WTC11 (cell line): Measurements from ENCODE around the gene ZNF639. TPM values are rescaled to one million over a fixed set of nuclear protein-coding genes. Genes with fewer than 3 reads are reported as not detected.

Experiments
- ATAC-seq: fragments of 200-7000 bp; cut with Tn5 transposase; 2 replicates; pipeline ENCODE4 v1.10.0; 2021; ENCODE audit warnings: mild to moderate bottlenecking, moderate library complexity
- CTCF ChIA-PET: fragments of 300-600 bp; sonication (Branson Sonifier 250); formaldehyde crosslinking; loops from one replicate; lab custom pipeline; 2021; ENCODE audit warnings: antibody characterized with exemption; lab: Charles Lee
- POLR2A ChIA-PET: fragments of 350-600 bp; sonication (Branson Sonifier 250); formaldehyde crosslinking; loops from one replicate; lab custom pipeline; 2021; ENCODE audit warnings: antibody characterized with exemption; lab: Charles Lee
- DNase-seq: peaks from one replicate; pipeline ENCODE4 v3.0.0; 2021; ENCODE audit warnings: low spot score
- H3K27ac Mint-ChIP-seq: 2 replicates; pipeline ENCODE4 v1.8.0; 2021; ENCODE audit warnings: mixed read lengths
- H3K27me3 Mint-ChIP-seq: 2 replicates; pipeline ENCODE4 v1.8.0; 2021; ENCODE audit warnings: low read depth, mild to moderate bottlenecking, moderate library complexity, mixed read lengths
- H3K36me3 Mint-ChIP-seq: 2 replicates; pipeline ENCODE4 v1.8.0; 2021; ENCODE audit warnings: mixed read lengths
- H3K4me1 Mint-ChIP-seq: 2 replicates; pipeline ENCODE4 v1.8.0; 2022; ENCODE audit warnings: mixed read lengths
- H3K4me3 Mint-ChIP-seq: 2 replicates; pipeline ENCODE4 v1.8.0; 2021; ENCODE audit warnings: mild to moderate bottlenecking, moderate library complexity, mixed read lengths
- H3K9me3 Mint-ChIP-seq: 2 replicates; pipeline ENCODE4 v1.8.0; 2021; ENCODE audit warnings: mixed read lengths
- AR ChIP-seq: fragments of 250-450 bp; sonication (Bioruptor Pico); IDR thresholded peaks from 2 replicates; pipeline ENCODE4 v1.9.0; 2021; ENCODE audit warnings: mild to moderate bottlenecking
- ARID4B ChIP-seq: sonication (generic); formaldehyde crosslinking; IDR thresholded peaks from 2 replicates; pipeline ENCODE4 v1.8.0; 2023; ENCODE audit warnings: missing genetic modification reagents, mild to moderate bottlenecking, borderline replicate concordance
- CREB1 ChIP-seq: sonication (generic); formaldehyde crosslinking; IDR thresholded peaks from 2 replicates; pipeline ENCODE4 v1.8.0; 2023; ENCODE audit warnings: mild to moderate bottlenecking, missing genetic modification reagents
- E2F1 ChIP-seq: sonication (generic); formaldehyde crosslinking; IDR thresholded peaks from 2 replicates; pipeline ENCODE4 v1.8.0; 2022; ENCODE audit warnings: mild to moderate bottlenecking, missing genetic modification reagents
- FOXP1 ChIP-seq: sonication (generic); formaldehyde crosslinking; IDR thresholded peaks from 2 replicates; pipeline ENCODE4 v1.8.0; 2022; ENCODE audit warnings: missing genetic modification reagents, mild to moderate bottlenecking, moderate library complexity, borderline replicate concordance
- HMGXB4 ChIP-seq: sonication (generic); formaldehyde crosslinking; IDR thresholded peaks from 2 replicates; pipeline ENCODE4 v1.8.1; 2023; ENCODE audit warnings: mild to moderate bottlenecking, moderate library complexity, missing genetic modification reagents
- IRF2 ChIP-seq: sonication (generic); formaldehyde crosslinking; IDR thresholded peaks from 2 replicates; pipeline ENCODE4 v1.8.0; 2022; ENCODE audit warnings: low read depth, missing genetic modification reagents, borderline replicate concordance
- JAZF1 ChIP-seq: fragments of 250-450 bp; sonication (Bioruptor Pico); IDR thresholded peaks from 2 replicates; pipeline ENCODE4 v1.9.0; 2021; ENCODE audit warnings: moderate library complexity, mild to moderate bottlenecking, inconsistent platforms
- NR1H2 ChIP-seq: sonication (generic); formaldehyde crosslinking; IDR thresholded peaks from 2 replicates; pipeline ENCODE4 v1.9.0; 2021; ENCODE audit warnings: mild to moderate bottlenecking, moderate library complexity, missing genetic modification reagents
- NR3C1 ChIP-seq: sonication (generic); formaldehyde crosslinking; conservative IDR thresholded peaks from 2 replicates; pipeline ENCODE4 v1.8.1; 2023; ENCODE audit warnings: low read depth, mild to moderate bottlenecking, missing genetic modification reagents
- RELA ChIP-seq: sonication (generic); formaldehyde crosslinking; IDR thresholded peaks from 2 replicates; pipeline ENCODE4 v1.8.1; 2022; ENCODE audit warnings: missing genetic modification reagents, mild to moderate bottlenecking, borderline replicate concordance
- RORB ChIP-seq: fragments of 250-450 bp; sonication (Bioruptor Pico); IDR thresholded peaks from 2 replicates; pipeline ENCODE4 v1.9.0; 2021; ENCODE audit warnings: mild to moderate bottlenecking
- SMAD3 ChIP-seq: sonication (generic); formaldehyde crosslinking; IDR thresholded peaks from 2 replicates; pipeline ENCODE4 v1.8.0; 2022; ENCODE audit warnings: missing genetic modification reagents, mild to moderate bottlenecking, borderline replicate concordance
- SOX15 ChIP-seq: fragments of 250-450 bp; sonication (Bioruptor Pico); IDR thresholded peaks from 2 replicates; pipeline ENCODE4 v1.9.0; 2021; ENCODE audit warnings: mild to moderate bottlenecking
- ZMAT4 ChIP-seq: fragments of 250-450 bp; sonication (Bioruptor Pico); IDR thresholded peaks from 2 replicates; pipeline ENCODE4 v1.9.0; 2021; ENCODE audit warnings: mild to moderate bottlenecking
- ZNF317 ChIP-seq: sonication (generic); formaldehyde crosslinking; IDR thresholded peaks from 2 replicates; pipeline ENCODE4 v1.8.1; 2023; ENCODE audit warnings: low read depth, mild to moderate bottlenecking, moderate library complexity, missing genetic modification reagents, borderline replicate concordance
- ZNF423 ChIP-seq: fragments of 250-450 bp; sonication (Bioruptor Pico); IDR thresholded peaks from 2 replicates; pipeline ENCODE4 v2.1.2; 2022; ENCODE audit warnings: mild to moderate bottlenecking, moderate library complexity
- total RNA-seq: library from RNA; stranded (reverse); gene quantifications from 3 replicates; pipeline ENCODE4 v1.2.3, GENCODE V29; 2021
- TF ChIP-seq, protein P1 (sequence below): sonication (generic); formaldehyde crosslinking; IDR thresholded peaks from 2 replicates; pipeline ENCODE4 v1.8.0; 2022; ENCODE audit warnings: missing genetic modification reagents

ZNF639 gene
- total RNA-seq, 1 experiment from 2014 or later = 34.8 TPM

DNA sequence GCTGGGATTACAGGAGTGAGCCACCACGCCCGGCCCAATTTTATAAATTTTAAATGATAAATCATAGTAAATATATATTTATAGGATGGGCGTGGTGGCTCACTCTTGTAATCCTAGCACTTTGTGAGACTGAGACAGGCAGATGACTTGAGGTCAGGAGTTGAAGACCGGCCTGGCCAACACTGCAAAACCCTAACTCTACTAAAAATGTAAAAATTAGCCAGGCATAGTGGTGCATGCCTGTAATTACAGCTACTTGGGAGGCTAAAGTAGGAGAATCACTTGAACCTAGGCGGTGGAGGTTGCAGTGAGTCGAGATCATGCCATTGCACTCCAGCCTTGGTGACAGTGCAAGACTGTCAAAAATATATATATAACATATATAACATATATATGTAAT is 51.1 kb downstream of the ZNF639 start:
- Mint-ChIP-seq H3K4me1 (no peaks in the 10 kb centered on the region), H3K36me3 (peaks cover 15% of the 10 kb centered on the region), H3K9me3 (no peaks in the 10 kb centered on the region), H3K27ac (no peak overlapping the region), H3K4me3 (no peak overlapping the region), H3K27me3 (no peaks in the 10 kb centered on the region)
- no peak for DNase-seq
- no peak for TF ChIP-seq CREB1 (CRISPR knock-in tag)
- TF ChIP-seq NR1H2 (CRISPR knock-in tag) = no peak
- TF ChIP-seq SMAD3 (CRISPR knock-in tag) = no peak
- TF ChIP-seq ZNF317 = no peak
- no peak for TF ChIP-seq HMGXB4 (CRISPR knock-in tag)
- TF ChIP-seq RELA = no peak
- no peak for TF ChIP-seq SOX15 (CRISPR knock-in tag)
- TF ChIP-seq E2F1 (CRISPR knock-in tag) = no peak
- TF ChIP-seq FOXP1 (CRISPR knock-in tag) = no peak
- no peak for TF ChIP-seq AR (CRISPR knock-in tag)
- TF ChIP-seq, protein P1, sequence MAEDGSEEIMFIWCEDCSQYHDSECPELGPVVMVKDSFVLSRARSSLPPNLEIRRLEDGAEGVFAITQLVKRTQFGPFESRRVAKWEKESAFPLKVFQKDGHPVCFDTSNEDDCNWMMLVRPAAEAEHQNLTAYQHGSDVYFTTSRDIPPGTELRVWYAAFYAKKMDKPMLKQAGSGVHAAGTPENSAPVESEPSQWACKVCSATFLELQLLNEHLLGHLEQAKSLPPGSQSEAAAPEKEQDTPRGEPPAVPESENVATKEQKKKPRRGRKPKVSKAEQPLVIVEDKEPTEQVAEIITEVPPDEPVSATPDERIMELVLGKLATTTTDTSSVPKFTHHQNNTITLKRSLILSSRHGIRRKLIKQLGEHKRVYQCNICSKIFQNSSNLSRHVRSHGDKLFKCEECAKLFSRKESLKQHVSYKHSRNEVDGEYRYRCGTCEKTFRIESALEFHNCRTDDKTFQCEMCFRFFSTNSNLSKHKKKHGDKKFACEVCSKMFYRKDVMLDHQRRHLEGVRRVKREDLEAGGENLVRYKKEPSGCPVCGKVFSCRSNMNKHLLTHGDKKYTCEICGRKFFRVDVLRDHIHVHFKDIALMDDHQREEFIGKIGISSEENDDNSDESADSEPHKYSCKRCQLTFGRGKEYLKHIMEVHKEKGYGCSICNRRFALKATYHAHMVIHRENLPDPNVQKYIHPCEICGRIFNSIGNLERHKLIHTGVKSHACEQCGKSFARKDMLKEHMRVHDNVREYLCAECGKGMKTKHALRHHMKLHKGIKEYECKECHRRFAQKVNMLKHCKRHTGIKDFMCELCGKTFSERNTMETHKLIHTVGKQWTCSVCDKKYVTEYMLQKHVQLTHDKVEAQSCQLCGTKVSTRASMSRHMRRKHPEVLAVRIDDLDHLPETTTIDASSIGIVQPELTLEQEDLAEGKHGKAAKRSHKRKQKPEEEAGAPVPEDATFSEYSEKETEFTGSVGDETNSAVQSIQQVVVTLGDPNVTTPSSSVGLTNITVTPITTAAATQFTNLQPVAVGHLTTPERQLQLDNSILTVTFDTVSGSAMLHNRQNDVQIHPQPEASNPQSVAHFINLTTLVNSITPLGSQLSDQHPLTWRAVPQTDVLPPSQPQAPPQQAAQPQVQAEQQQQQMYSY (CRISPR knock-in tag) = no peak
- TF ChIP-seq ZNF423 (CRISPR knock-in tag) = no peak
- no peak for TF ChIP-seq ZMAT4 (CRISPR knock-in tag)
- no peak for TF ChIP-seq RORB (CRISPR knock-in tag)
- ChIA-PET POLR2A (interaction anchor here (0.6 kb wide), 1 partner anchor 189 kb away, joined by 4 read pairs; the partner anchor contains the start of gene ACTL6A), CTCF (interaction anchor here (0.6 to 1.5 kb wide), 2 partner anchors 16 to 189 kb away, joined by 3 to 7 read pairs; partner anchors contain the start of gene ACTL6A)
- ATAC-seq = no peak

DNA sequence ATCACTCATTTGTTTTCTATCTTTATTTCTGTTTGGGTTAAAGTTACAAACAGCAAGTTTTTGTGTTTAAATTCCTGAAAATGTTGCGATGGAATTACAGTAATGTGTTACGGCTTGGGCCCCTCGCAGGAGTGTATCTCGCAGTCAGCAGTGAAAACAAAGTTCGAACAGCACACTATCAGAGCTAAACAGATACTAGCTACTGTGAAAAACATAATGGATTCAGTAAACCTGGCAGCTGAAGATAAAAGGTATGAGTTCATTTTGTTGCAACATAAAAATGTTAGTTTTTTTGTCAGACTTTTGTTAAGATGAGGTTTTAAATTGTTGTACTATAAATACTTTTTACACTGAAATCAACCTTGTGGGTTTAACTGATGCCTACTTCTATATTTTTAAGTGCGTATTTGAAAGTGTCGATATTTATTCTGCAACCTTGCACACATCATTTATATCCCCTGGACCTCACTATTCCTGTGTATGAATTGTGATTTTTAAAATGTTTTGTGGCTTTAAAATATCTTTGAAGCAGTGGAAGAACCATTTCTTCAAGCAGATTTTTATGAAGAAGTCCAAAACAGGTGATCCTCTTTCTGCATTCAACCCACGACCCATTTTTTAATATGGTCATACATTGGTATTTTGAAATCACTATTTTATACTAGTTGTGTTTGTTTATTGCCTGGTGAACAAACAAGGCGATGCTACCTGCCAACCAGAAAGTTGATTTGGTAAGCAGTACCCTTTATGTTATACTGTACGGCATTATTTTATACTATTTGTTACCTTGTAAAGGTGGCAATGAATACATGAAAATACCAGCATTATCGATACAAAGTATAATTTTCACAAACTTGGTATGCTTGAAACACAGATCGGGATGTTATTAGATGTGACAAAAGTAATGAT is 52.5 kb downstream of the ZNF639 start:
- H3K4me1 Mint-ChIP-seq = no peaks in the 10 kb centered on the region
- H3K9me3 Mint-ChIP-seq = no peaks in the 10 kb centered on the region
- no peak for TF ChIP-seq SOX15 (CRISPR knock-in tag)
- TF ChIP-seq NR3C1 (CRISPR knock-in tag) = no peak
- TF ChIP-seq ARID4B (CRISPR knock-in tag) = no peak
- TF ChIP-seq NR1H2 (CRISPR knock-in tag) = no peak
- TF ChIP-seq JAZF1 (CRISPR knock-in tag) = no peak
- no peak for TF ChIP-seq IRF2 (CRISPR knock-in tag)
- H3K36me3 Mint-ChIP-seq = peaks cover 20% of the 10 kb centered on the region
- no peak for ATAC-seq
- no peak for DNase-seq
- ChIA-PET POLR2A (no interaction called here), CTCF (no interaction called here)
- H3K27me3 Mint-ChIP-seq = no peaks in the 10 kb centered on the region
- H3K27ac Mint-ChIP-seq = no peak overlapping the region
- H3K4me3 Mint-ChIP-seq = no peak overlapping the region
